ENCODE results near the gene COL19A1. TPM values are rescaled to one million over a fixed set of nuclear protein-coding genes. Genes with fewer than 3 reads are reported as not detected.
"Not testable (repeated sequence)": the region's sequence is repeated elsewhere in the genome, so short reads cannot be mapped to it uniquely, and the experiment has no call there.

The COL19A1 gene
- total and polyA plus RNA-seq, 7 donors: 0.54 to 1.6 (median 0.83) TPM; not detected in 3

- Histone ChIP-seq H3K27me3 (no peaks in the 10 kb centered on the region), H3K4me1 (no peaks in the 10 kb centered on the region), H3K27ac (no peak overlapping the region), H3K4me3 (no peak overlapping the region), H3K9me3 (no peaks in the 10 kb centered on the region), H3K36me3 (no peaks in the 10 kb centered on the region)
- WGBS, 2 donors: 57 to 83% methylated on average over 2 of the region's 2 CpGs
- no peak for DNase-seq
- intact Hi-C loops (cut with DNase I): no loop called here
- TF ChIP-seq POLR2AphosphoS5 (IDR thresholded peaks at IDR 0.05) (no peak), POLR2A (IDR thresholded peaks at IDR 0.05) (no peak), EP300 (IDR thresholded peaks at IDR 0.05) (no peak), CTCF (IDR thresholded peaks at IDR 0.05) (no peak)
Observed at GRCh38 chr6:69915346-69915745, 49.0 kb downstream of the COL19A1 start.

- H3K4me3 ChIP-seq: no peak overlapping the region
- WGBS, 2 donors: 75 to 80% methylated on average over 1 of the region's 1 CpG
- H3K36me3 ChIP-seq: no peaks in the 10 kb centered on the region
- no peaks in the 10 kb centered on the region for H3K27me3 ChIP-seq
- H3K4me1 ChIP-seq: no peaks in the 10 kb centered on the region
- TF ChIP-seq CTCF (IDR thresholded peaks at IDR 0.05) (no peak), POLR2AphosphoS5 (IDR thresholded peaks at IDR 0.05) (no peak), EP300 (IDR thresholded peaks at IDR 0.05) (no peak), POLR2A (IDR thresholded peaks at IDR 0.05) (no peak)
- DNase-seq: no peak
- no peak overlapping the region for H3K27ac ChIP-seq
- intact Hi-C loops (cut with DNase I): no loop called here
- no peaks in the 10 kb centered on the region for H3K9me3 ChIP-seq
Observed at GRCh38 chr6:69917834-69918233, 51.5 kb downstream of the COL19A1 start.

GRCh38 chr6:69918813-69919475 is 52.6 kb downstream of the COL19A1 start:
- H3K27me3 ChIP-seq: no peaks in the 10 kb centered on the region
- TF ChIP-seq CTCF (IDR thresholded peaks at IDR 0.05) (no peak), POLR2A (IDR thresholded peaks at IDR 0.05) (no peak), EP300 (IDR thresholded peaks at IDR 0.05) (no peak), POLR2AphosphoS5 (IDR thresholded peaks at IDR 0.05) (no peak)
- H3K36me3 ChIP-seq: no peaks in the 10 kb centered on the region
- H3K4me3 ChIP-seq: no peak overlapping the region
- DNase-seq: no peak
- WGBS, 2 donors: 58 to 71% methylated on average over 5 of the region's 5 CpGs
- H3K4me1 ChIP-seq: no peaks in the 10 kb centered on the region
- H3K27ac ChIP-seq: no peak overlapping the region
- H3K9me3 ChIP-seq: no peaks in the 10 kb centered on the region
- intact Hi-C loops (cut with DNase I): no loop called here

GRCh38 chr6:69921066-69921465 is 54.7 kb downstream of the COL19A1 start:
- H3K9me3 ChIP-seq: not testable (repeated sequence)

GRCh38 chr6:69921611-69922010 is 55.3 kb downstream of the COL19A1 start:
- DNase-seq; H3K27me3 ChIP-seq; H3K4me1 ChIP-seq; H3K9me3 ChIP-seq; H3K27ac ChIP-seq; intact Hi-C loops (cut with DNase I); H3K36me3 ChIP-seq; H3K4me3 ChIP-seq: not testable (repeated sequence)
- 96 to 98% methylated on average over 22 of the region's 22 CpGs for WGBS, 2 donors

More at GRCh38 chr6:69921066-69921465, 54.7 kb downstream of the COL19A1 start:
- H3K27ac ChIP-seq; intact Hi-C loops (cut with DNase I); H3K4me3 ChIP-seq; H3K4me1 ChIP-seq; DNase-seq; H3K36me3 ChIP-seq; H3K27me3 ChIP-seq: not testable (repeated sequence)
- WGBS, 2 donors: 96 to 97% methylated on average over 2 of the region's 2 CpGs

- no peak for TF ChIP-seq POLR2AphosphoS5 (IDR thresholded peaks at IDR 0.05)
- H3K4me3 ChIP-seq: no peak overlapping the region
- no peak overlapping the region for H3K27ac ChIP-seq
- no peaks in the 10 kb centered on the region for H3K4me1 ChIP-seq
- no peaks in the 10 kb centered on the region for H3K36me3 ChIP-seq
- no peak for DNase-seq
- H3K27me3 ChIP-seq: no peaks in the 10 kb centered on the region
- WGBS, 2 donors: 67 to 73% methylated on average over 1 of the region's 1 CpG
- peaks cover 0 to 4% (median 1%) of the 10 kb centered on the region in 4 donors for H3K9me3 ChIP-seq
- intact Hi-C loops (cut with DNase I): no loop called here
Observed at GRCh38 chr6:69926745-69927144, 60.4 kb downstream of the COL19A1 start.

Measured in sigmoid colon (tissue), 7 donors.